Activated naive CD4-positive, alpha-beta T cell treated with anti-CD3 and anti-CD28 coated beads, Interleukin-2, amount 50 U/mL, for 24 hours (primary cell): ENCODE measurements around the gene FKBP1B.

ENCODE experiments used
- H3K27ac Mint-ChIP-seq: one replicate; pipeline ENCODE4 v1.8.0; 2021; ENCODE audit warnings: mild to moderate bottlenecking, mixed read lengths
- H3K27me3 Mint-ChIP-seq: one replicate; pipeline ENCODE4 v1.8.0; 2021; ENCODE audit warnings: mixed read lengths
- H3K36me3 Mint-ChIP-seq: one replicate; pipeline ENCODE4 v1.8.0; 2021; ENCODE audit warnings: mixed read lengths
- H3K4me1 Mint-ChIP-seq: one replicate; pipeline ENCODE4 v1.8.0; 2021; ENCODE audit warnings: mixed read lengths
- H3K4me3 Mint-ChIP-seq: one replicate; pipeline ENCODE4 v1.8.0; 2021; ENCODE audit warnings: mild to moderate bottlenecking, mixed read lengths
- H3K9me3 Mint-ChIP-seq: one replicate; pipeline ENCODE4 v1.8.0; 2021; ENCODE audit warnings: mixed read lengths

Gene FKBP1B

DNA sequence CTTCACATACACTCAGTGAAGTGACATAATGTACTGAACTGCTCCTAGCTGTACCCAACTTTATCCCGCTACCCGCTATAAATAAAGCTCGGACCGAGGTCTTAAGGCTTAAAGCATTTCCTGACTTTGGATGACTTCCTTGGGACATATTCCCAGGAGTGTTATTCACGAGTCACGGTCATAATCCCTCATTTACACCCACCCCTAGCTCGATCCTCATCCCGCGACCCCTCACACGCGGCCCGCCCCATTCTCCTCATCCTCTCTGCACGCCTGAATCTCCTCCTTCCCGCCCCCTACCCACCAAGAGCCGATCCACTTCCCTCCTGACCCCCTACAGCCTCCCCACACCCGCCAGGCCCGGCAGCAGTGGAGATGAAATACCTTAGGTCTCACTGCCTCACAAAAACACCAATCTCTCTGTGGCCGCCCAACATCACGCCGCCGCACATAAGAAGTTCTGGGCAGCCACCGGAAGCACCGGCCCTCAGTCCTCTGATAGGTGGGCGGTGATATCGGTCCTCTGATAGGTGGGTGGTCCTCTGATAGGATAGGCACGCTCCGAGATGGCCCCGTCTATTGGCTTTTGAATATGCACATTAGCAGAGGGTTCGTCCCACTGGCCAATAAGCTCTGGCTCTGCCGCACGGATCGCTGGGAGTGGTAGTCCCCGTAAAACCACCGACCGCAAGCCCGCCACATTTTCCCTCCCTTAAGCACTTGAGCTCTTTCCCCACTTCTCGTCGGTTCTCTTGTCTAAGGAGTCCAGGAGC lies 2.4 kb upstream of the FKBP1B start, which contains the start of gene WDCP:
Gene WDCP, minus strand, starts transcription at position 462 of the 773 bp plus-strand sequence. CDS start 7,897 bp downstream, outside the sequence.
- peak within 1 kb of the TSS; percentile 96 for H3K4me3 Mint-ChIP-seq
- no peaks in the 10 kb centered on the region for H3K9me3 Mint-ChIP-seq
- peaks cover 35% of the 10 kb centered on the region for H3K4me1 Mint-ChIP-seq
- peaks cover 5% of the 10 kb centered on the region for H3K27me3 Mint-ChIP-seq
- H3K36me3 Mint-ChIP-seq = peaks cover 4% of the 10 kb centered on the region
- H3K27ac Mint-ChIP-seq = peak within 1 kb of the TSS; percentile 82

DNA sequence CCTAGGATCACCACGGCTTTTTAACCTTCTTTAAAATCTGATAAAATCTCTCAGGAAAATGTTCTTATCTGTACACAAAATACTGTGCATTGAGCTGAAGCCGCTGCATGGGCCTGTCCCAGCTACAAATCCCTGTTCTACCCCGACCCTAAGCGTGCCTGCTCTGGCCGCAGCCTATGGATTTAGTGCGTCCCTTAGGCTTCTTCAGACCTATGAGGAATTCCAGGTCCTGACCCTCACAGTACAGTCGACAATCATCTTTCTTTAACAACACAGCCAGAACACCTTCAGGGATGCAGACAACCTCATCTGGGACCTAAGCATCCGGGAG lies 1.9 kb upstream of the FKBP1B start:
- peak overlapping the region; percentile 96 for H3K4me3 Mint-ChIP-seq
- H3K27ac Mint-ChIP-seq = peak overlapping the region; percentile 82
- H3K36me3 Mint-ChIP-seq = peaks cover 4% of the 10 kb centered on the region
- peaks cover 5% of the 10 kb centered on the region for H3K27me3 Mint-ChIP-seq
- no peaks in the 10 kb centered on the region for H3K9me3 Mint-ChIP-seq
- peaks cover 35% of the 10 kb centered on the region for H3K4me1 Mint-ChIP-seq

DNA sequence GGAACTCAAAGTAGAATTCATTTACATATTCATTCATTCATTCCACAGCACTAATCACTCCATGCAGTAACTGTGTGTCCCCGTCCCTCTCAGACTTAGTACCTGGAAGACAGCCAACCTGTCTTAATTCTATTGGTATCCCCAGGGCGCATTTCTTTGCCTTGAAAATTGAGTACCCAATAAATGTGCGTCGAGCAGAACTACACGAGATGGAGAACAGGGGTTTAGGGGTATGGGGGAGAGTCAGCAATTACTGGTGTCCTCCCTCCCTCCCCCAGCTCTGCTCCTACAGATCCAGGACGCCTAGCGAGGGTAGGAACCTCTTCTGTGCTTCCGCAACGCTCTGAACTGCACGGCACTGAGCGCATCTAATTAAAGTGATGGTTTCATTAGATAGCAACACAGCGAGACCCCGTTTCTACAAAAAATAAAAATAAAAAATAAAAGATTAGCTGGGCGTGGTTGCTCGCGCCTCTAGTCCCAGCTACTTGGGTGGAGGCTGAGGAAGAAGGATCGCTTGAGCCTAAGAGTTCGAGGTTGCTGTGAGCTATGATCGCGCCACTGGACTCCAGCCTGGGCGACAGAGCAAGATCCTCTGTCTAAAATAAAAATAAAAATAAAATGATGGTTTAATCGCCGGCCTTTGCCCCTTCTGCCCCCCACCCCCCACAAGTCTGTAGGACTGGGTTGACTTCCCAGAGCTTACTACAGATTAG lies 614 bp upstream of the FKBP1B start:
- H3K4me1 Mint-ChIP-seq = peaks cover 28% of the 10 kb centered on the region
- H3K9me3 Mint-ChIP-seq = no peaks in the 10 kb centered on the region
- H3K27ac Mint-ChIP-seq = no peak overlapping the region
- H3K27me3 Mint-ChIP-seq = peaks cover 5% of the 10 kb centered on the region
- H3K36me3 Mint-ChIP-seq = no peaks in the 10 kb centered on the region
- no peak overlapping the region for H3K4me3 Mint-ChIP-seq

DNA sequence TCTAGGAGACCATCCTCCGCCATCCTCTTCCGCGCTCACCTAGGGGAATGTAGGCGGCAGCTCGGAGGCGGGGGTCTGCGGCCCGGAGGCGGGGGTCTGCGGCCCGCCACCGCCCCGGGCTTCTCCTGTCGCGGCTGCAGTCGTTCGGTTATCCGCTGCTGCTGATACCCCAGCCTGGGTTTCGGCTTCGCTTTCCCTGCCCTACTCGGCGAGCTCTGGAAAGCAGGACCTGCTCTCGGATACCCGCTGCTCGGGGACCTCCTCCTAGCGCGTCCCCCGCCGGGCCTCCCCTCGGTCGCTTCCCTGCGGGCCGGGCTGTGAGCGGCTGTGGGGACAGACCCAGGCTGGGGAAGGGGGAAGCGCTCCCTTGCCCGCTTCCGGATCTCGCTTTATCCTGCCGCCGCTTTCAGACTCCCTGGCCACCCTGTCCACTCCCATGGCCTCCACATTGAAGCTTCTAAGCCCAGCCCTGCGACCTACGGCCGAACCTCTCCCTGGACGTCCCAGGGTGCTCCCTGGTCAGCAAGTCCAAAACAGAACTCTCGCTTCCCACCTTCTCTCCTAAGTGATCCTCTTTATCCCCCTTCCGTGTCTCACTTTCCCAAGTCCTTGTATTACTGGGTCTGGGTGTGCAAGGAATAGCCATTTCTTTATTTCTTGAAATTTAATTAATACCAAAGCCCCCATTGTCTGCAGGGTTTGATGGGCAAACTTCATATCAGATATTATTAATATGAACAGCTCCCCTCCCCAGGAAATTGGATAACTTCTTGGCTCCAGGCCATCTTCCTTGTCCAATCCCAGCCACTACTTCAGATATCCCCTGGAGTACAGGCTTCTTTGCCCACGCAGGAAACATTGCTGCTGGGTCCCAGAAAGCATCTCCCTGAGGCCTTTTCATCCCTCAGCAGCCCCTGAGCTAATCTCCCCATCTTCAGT lies 769 bp downstream of the FKBP1B start:
- H3K9me3 Mint-ChIP-seq = no peaks in the 10 kb centered on the region
- H3K36me3 Mint-ChIP-seq = no peaks in the 10 kb centered on the region
- peaks cover 7% of the 10 kb centered on the region for H3K27me3 Mint-ChIP-seq
- H3K4me1 Mint-ChIP-seq = peaks cover 22% of the 10 kb centered on the region
- H3K27ac Mint-ChIP-seq = no peak overlapping the region
- no peak overlapping the region for H3K4me3 Mint-ChIP-seq

DNA sequence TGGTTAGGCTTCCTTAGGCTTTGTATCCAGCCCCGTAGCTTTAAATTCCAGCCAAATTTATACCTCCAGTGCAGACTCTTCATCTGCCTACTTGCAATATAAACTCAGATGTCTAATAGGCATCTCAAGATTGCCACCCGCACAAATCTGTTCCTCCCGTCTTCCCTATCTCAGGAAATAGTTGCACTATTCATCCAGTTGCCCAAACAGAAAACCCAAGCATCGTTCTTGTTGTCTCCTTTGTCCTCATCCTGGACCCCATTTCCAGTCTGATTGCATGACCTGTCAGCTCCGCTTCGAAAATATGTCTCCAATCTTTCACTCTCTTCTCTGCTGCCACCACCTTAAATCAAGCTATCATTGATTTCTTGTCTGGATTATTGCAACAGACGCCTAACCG lies 2.3 kb downstream of the FKBP1B start:
- H3K9me3 Mint-ChIP-seq = no peaks in the 10 kb centered on the region
- peaks cover 7% of the 10 kb centered on the region for H3K27me3 Mint-ChIP-seq
- no peak overlapping the region for H3K4me3 Mint-ChIP-seq

DNA sequence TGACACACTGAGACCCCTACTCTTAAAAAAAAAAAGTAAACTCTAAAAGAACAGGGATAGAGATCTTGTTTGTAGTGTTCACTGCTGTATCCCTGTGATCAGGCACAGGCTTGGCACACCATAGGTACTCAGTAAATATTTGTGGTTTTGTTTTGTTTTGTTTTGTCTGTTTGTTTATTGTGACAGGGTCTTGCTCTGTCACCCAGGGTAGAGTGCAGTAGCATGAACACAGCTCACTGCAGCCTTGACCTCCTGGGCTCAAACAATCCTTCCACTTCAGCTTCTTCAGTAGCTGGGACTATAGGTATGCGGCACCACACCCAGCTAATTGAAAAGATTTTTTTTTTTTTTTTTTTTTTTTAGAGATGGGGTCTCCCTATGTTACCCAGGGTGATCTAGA lies 3.4 kb downstream of the FKBP1B start:
- no peaks in the 10 kb centered on the region for H3K36me3 Mint-ChIP-seq
- H3K4me1 Mint-ChIP-seq = no peaks in the 10 kb centered on the region
- H3K27ac Mint-ChIP-seq = no peak overlapping the region
- H3K9me3 Mint-ChIP-seq = no peaks in the 10 kb centered on the region
- H3K4me3 Mint-ChIP-seq = no peak overlapping the region
- peaks cover 4% of the 10 kb centered on the region for H3K27me3 Mint-ChIP-seq

More for the DNA sequence above, 2.3 kb downstream of the FKBP1B start:
- H3K4me1 Mint-ChIP-seq = peaks cover 10% of the 10 kb centered on the region
- no peaks in the 10 kb centered on the region for H3K36me3 Mint-ChIP-seq
- H3K27ac Mint-ChIP-seq = no peak overlapping the region

DNA sequence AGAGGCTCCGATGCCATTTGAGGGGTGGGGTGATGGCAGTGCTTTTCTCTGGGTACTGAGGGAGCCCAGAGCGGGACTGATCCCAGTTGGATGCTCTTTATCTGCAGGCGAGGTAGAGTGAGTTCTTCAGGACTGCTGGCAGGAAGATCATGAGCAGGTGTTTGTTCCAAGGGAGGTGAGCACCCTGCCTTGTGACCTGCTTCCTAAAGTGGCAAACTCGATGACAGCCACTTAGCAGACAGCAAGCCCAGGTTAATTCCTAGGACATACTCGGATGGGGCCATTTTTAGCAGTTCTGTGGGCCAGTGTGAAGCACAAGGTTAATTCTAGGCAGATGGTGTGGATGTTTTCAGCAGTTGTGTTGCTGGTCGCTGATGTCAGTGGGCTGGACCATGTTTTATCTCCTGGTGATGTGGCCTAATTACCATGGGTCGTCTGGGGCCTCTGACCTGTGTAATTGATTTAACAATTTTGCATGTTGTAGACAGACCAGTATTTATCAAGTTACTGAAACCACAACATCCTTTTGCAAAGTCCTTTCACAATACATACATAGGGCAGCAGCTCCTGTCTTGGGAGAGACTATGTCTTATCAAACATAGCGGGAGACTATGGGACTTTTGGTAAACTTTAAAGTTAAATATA lies 4.9 kb downstream of the FKBP1B start:
- Mint-ChIP-seq H3K27me3 (peaks cover 2% of the 10 kb centered on the region), H3K4me1 (no peaks in the 10 kb centered on the region), H3K27ac (no peak overlapping the region), H3K9me3 (no peaks in the 10 kb centered on the region), H3K4me3 (no peak overlapping the region), H3K36me3 (no peaks in the 10 kb centered on the region)

DNA sequence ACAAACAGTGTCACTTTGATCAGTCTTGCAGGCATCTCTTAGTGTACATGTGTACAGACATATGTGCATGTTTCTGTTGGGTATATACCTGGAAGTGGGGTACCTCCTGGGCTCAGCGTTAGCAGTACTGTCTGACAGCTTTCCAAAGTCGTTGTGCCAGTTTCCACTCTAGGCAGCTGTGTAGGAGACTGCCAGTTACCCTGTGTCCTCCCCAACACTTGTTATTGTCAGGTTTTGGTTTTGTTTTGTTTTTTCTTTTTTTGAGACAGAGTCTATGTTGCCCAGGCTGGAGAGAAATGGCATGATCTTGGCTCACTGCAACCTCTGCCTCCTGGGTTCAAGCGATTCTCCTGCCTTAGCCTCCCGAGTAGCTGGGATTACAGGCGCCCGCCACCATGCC lies 6.2 kb downstream of the FKBP1B start:
- Mint-ChIP-seq H3K9me3 (no peaks in the 10 kb centered on the region), H3K4me3 (no peak overlapping the region), H3K4me1 (no peaks in the 10 kb centered on the region), H3K27ac (no peak overlapping the region), H3K27me3 (peaks cover 2% of the 10 kb centered on the region), H3K36me3 (no peaks in the 10 kb centered on the region)

DNA sequence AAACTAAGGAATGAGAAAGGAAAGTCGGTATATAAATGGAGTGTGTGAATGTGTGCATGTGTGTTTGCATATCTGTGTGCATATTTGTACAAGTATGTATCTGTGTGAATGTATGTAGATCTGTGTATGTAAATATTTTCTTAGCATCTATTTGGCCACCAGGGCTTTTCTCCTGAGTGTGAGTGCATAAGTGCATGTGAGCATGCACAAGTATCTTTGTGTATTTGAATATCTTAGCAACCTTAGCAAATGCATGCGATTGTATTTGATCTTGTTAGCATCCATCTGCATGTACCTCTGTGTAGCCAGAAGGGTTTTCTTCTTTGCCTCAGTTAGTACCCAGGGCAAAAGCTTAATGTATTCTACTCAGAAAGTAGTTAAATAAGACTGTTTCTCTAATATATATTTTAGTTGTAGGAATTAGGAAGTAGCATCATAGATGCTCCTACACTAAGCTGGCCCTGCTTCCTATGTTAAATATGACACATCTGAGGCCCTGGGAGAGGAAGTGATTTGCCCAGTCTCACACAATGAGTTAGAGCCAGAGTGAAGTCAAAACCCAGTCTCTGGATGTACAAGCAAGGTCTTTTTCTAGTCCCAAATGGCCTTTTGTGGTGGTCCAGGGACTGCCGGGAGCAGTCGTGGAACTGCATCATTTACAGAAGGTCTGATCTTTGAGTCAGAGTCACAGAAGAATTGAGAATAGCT lies 9.2 kb downstream of the FKBP1B start:
- H3K9me3 Mint-ChIP-seq = no peaks in the 10 kb centered on the region
- peaks cover 2% of the 10 kb centered on the region for H3K27me3 Mint-ChIP-seq
- no peaks in the 10 kb centered on the region for H3K36me3 Mint-ChIP-seq
- H3K27ac Mint-ChIP-seq = no peak overlapping the region
- no peak overlapping the region for H3K4me3 Mint-ChIP-seq
- no peaks in the 10 kb centered on the region for H3K4me1 Mint-ChIP-seq

DNA sequence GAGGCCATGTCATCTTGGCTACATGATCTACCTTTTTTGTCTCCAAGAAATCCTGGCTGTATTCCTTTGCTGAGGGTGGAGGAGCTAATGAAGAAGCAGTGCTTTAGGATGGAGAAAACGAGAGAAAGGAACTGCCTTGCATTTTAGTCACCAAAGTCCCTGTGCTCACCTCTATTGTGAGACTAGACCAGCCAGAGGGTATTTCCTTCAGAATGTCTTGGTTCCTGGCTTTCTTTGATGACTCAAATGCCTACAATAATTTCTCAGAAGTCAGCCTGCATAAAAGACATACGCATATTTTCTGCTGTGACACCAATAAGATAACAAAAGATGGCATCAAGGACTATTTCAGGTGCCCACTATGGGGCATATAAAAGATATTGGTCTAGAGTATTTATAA lies 15.8 kb downstream of the FKBP1B start:
- Mint-ChIP-seq H3K4me3 (no peak overlapping the region), H3K27ac (no peak overlapping the region), H3K36me3 (peaks cover 6% of the 10 kb centered on the region), H3K27me3 (no peaks in the 10 kb centered on the region), H3K9me3 (no peaks in the 10 kb centered on the region), H3K4me1 (no peaks in the 10 kb centered on the region)

DNA sequence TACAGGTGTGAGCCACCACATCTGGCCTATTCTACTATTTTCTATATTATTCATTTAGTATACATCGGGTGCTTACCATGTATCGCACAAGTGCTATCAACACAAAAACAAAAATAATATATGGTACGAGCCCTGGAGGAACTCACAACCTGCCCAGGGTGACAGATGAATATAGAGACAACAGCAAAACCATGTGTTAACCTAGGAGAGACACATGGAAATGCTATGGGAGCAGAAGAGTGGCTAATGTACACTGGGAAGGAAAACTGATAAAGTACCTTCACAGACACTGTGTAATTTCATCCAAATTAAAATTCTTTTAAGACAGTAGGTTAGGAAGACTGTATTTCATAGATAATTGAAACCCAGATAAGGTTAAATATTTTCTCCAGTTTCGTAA lies 22.7 kb downstream of the FKBP1B start:
- no peaks in the 10 kb centered on the region for H3K27me3 Mint-ChIP-seq
- H3K27ac Mint-ChIP-seq = no peak overlapping the region
- peaks cover 28% of the 10 kb centered on the region for H3K4me1 Mint-ChIP-seq
- peaks cover 5% of the 10 kb centered on the region for H3K36me3 Mint-ChIP-seq
- no peak overlapping the region for H3K4me3 Mint-ChIP-seq
- H3K9me3 Mint-ChIP-seq = no peaks in the 10 kb centered on the region

DNA sequence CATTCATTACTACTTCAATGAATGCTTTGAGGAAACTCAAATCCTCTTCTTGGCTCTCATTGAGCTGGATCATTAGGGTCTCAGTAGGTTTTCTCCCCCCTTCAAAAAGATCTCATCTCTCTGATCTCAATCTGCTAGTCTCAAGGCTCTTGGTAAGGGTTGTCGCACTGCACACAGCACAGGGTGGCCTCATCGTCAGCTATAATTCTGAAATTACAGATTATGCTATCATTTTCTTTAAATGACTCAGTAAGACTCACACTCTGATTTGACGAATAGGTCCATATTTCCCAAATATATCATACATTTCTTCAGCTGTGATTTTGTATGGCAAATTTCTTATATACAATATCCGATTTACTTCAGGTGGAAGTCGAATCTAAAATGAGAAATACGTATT lies 24.3 kb downstream of the FKBP1B start:
- no peaks in the 10 kb centered on the region for H3K27me3 Mint-ChIP-seq
- peaks cover 34% of the 10 kb centered on the region for H3K4me1 Mint-ChIP-seq
- H3K36me3 Mint-ChIP-seq = peaks cover 3% of the 10 kb centered on the region
- peak overlapping the region; percentile 47 for H3K4me3 Mint-ChIP-seq
- no peaks in the 10 kb centered on the region for H3K9me3 Mint-ChIP-seq
- H3K27ac Mint-ChIP-seq = no peak overlapping the region

DNA sequence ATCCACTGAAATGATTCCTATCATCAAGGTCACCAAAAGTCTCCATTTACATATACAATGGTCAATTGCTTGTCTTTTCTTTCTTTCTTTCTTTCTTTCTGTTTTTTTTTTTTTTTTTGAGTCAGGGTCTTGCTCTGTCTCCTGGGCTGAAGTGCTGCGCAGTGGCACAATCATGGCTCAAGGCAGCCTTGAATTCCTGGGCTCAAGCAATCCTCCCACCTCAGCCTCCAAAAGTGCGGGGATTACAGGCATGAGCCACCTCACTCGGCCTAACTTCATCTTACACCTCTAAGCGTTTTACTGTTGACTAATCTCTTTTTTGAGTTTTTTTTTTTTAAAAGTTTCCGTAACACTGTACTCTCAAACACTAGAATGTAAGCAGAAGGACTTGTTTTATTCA lies 25.7 kb downstream of the FKBP1B start:
- H3K27ac Mint-ChIP-seq = peak overlapping the region; percentile 98

DNA sequence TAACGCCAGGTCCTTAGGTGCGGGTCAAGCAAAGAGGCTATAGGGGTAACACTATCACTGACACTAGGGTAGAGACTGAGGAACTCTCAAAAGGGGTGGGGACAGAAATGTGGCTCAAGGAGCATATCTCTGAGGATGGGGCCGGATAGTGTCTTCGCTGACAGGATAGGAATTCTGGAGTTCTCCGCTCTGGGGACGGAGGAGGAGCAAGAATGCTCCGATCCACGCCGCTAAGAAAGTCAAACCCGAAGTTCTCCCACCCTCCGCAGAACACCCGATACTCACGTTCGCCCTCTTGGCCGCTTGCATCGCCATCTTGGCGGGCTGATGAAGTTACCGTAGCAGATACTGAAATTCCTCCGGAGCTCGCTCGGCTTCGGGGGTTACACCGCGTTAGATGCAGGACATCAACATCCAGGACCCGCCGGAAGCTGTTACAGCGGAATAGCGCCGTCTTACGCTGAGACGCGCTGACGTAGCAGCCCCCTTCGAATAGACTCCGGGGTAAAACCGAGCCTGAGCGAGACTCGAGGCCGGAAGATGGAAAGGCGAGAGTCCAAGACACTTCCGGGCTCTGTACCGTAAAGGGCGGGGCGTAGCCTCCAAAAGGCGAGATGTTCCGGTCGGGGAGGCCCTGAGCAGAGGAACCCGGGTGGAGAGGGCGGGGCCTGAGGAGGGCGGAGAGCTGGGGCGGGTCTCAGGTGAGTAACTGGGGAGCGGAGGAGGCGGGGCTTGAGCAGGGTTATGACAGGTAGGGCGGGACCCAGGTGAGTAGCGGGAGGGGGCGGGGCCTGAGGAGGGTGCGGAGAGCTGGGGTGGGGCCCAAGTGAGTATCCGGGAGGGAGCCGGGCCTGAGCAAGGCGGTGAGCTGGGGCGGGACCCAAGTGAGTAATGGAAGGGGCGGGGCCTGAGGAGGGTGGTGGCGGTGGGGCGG lies 26.6 kb downstream of the FKBP1B start, which contains the start of gene SF3B6:
Gene SF3B6, minus strand, starts transcription at position 412 of the 934 bp plus-strand sequence. Its CDS starts 97 bp downstream, at position 315.
- H3K27ac Mint-ChIP-seq = peak within 1 kb of the TSS; percentile 98
- peaks cover 34% of the 10 kb centered on the region for H3K4me1 Mint-ChIP-seq
- peaks cover 1% of the 10 kb centered on the region for H3K36me3 Mint-ChIP-seq
- no peaks in the 10 kb centered on the region for H3K27me3 Mint-ChIP-seq
- peak within 1 kb of the TSS; percentile 98 for H3K4me3 Mint-ChIP-seq
- H3K9me3 Mint-ChIP-seq = no peaks in the 10 kb centered on the region

More for the DNA sequence above, 25.7 kb downstream of the FKBP1B start:
- H3K4me1 Mint-ChIP-seq = peaks cover 34% of the 10 kb centered on the region
- no peaks in the 10 kb centered on the region for H3K27me3 Mint-ChIP-seq
- no peaks in the 10 kb centered on the region for H3K9me3 Mint-ChIP-seq
- peak overlapping the region; percentile 98 for H3K4me3 Mint-ChIP-seq
- H3K36me3 Mint-ChIP-seq = peaks cover 1% of the 10 kb centered on the region
